Stimulated activated CD4-positive, alpha-beta T cell treated with anti-CD3 and anti-CD28 coated beads, Interleukin-1b, Interleukin-23, amount 100 ng/mL, for 24 hours (primary cell): ENCODE data around the gene TRPC4.

Experiments
- DNase-seq, 4 experiments: peaks; one replicate each; pipeline ENCODE4 v3.0.0-alpha.2; 2020; ENCODE audit warnings: low read depth in 4 of 4, low spot score in 1 of 4

The TRPC4 gene

DNA sequence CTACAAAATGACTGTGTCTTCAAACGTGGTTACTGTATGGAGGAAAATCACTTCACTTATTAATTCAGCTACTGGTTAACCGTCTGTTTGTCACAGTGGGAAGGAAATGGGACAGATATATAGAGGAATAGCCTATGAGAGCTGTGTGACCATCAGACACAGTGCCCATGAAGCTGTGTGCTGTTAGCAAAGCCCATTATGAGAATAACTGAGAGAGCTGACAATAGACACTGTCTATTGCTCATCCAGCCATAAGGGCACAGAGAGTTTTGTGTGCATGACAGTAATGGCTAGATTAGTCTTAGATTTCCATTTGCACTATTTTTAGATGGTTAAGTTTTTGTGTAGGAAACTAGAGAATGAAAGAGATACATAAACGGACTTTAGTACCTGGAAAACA lies 206.9 kb downstream of the TRPC4 start:
- DNase-seq = no peak

DNA sequence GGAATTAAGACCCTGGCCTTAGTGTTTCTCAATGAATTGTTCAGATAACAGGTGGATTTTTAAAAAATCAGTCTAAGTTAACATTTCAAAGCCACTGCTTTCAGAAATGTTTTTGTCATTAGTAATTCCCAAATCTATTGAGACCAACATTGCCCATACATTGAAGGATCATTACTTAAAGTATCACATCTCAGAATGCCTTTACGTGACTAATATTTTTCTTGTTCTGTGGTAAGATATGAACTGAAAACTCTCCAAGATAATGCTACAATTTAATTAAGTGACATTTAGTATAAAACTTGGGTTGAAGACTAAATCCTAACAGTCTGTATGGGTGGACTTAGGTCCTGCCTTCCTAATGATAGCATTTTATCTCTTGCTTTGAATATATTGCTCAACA lies 211.6 kb downstream of the TRPC4 start:
- no peak for DNase-seq

DNA sequence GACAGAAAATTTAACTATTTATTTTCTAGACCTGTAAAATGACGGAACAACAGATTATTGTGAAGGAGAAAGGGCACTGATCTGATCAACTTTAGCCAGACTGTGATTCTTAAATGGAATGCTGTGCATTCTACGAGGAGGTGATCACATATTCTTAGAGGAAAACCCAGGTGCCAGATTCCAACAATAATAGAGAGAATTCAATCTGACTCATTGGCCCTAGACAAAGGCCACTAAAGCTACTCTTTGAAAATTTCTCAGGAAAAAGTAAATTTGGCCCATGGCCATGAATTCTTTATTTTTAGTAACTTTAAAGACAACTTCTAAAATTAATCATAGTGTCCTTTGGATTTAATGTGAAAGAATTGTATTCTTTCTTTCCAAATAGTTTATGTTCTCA lies 212.4 kb downstream of the TRPC4 start:
- no peak for DNase-seq

DNA sequence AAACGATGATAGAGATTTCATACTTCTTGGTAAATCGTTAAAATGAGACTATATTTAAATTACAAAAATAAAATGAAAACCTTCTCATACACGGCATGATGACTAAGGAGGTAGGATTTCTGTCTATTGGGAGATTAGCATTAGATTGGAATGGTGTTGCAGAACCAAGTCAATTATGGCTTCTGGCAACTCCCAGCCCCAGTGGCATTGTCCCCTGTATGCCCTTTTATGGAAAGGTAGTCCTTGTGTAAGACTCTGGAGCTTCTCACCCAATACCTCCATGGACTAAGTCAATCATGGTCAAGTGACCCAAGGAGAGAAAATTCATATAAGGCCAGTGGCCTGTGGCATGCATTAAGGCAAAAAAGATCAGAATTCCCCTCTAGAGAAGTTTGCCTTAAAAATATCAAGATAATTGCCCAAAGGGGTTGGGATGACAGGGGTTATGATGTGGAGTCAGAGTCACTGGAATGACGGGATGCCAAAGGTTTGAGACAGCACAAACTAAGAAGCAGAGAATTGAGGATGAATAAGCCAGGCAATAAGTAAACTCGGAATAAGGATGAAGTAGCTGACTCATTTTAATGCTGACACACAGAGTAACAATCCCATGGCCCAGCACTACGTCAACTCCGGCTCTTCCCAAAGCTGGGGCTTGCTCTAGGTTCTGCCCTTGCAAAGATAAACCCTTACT lies 213.2 kb downstream of the TRPC4 start:
- DNase-seq = no peak

DNA sequence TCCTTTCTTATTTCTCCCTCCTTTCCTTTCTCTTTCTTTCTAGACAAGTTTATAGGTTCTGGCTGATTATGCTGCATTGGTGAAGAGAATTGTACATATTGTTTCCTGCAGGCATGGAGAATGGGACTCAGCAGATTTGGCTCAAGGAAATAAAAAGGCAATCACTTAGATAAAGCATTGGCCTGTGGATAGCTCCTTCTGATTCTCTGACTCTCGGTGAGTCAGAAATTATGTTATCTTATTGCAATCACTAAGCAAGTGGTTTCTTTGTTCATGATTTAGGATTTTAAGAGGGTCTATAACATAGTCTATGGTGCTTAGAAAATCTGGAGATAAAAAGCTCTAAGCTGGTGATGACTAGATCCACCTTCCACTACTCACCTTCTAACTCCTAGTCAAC lies 217.0 kb downstream of the TRPC4 start:
- no peak for DNase-seq

DNA sequence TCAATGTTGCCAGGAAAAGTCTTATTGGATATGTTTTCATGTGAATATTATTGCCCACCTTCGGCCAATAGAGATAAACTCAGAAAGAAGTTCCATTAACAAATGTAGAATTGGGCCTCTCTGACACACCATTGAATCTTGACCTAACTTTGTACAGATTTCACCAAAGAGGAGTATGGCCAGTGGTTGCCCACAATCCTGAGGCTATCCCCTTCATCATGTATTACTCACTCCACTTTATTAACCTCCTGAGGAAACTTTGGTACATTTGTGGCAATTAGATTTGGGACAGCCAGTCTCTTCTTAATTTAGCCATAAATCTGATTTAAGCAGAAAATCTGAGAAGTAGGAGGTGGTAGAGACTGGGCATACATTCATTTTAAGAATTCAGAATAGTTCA lies 217.7 kb downstream of the TRPC4 start:
- no peak for DNase-seq

DNA sequence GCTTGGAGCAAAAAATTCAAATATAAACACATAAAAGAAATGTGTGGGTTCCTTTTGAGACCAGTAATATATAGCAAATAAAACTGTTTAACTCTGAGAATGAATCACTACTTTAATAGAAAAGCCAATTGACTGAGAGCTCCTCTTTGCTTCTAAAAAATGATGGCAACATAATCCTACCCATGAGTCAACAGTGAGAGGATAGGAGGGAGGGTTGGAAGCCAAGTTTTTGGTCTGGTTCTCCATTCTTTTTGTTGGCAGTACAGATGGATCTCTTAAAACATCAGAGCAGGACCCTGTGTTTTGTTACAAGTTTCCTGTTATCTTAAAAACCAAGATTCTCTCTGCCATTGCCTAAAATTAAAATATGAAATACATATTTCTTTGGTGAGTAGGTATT lies 221.0 kb downstream of the TRPC4 start:
- no peak for DNase-seq

DNA sequence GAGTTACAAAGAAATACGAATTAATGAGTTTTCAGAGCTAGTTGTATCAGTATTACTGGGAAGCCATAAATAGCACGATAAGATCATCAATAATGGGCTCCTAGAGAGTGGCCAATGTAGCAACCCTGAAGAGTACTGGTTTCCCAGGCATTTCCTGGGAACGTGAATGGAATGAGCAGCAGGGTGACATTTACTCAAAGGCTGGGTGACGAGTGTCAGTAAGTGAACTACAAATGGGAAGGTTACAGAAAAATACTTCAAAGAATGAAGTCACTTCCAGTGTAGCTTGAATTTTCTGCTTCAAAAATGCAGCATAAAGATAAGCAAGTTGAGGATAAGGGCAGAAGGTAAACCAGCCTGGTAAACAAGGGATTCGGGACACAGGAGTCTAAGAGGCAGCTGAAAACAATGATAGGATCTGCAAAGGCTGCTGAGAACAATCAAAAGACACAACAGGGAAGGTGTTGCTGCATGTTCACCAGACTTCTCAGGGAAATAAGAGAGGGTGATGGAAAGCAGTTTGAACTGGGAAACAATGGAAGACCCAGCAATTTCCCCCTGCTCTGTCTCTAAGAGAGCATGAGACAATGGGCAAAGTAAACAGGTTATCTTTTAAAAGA lies 222.4 kb downstream of the TRPC4 start:
- DNase-seq = no peak

DNA sequence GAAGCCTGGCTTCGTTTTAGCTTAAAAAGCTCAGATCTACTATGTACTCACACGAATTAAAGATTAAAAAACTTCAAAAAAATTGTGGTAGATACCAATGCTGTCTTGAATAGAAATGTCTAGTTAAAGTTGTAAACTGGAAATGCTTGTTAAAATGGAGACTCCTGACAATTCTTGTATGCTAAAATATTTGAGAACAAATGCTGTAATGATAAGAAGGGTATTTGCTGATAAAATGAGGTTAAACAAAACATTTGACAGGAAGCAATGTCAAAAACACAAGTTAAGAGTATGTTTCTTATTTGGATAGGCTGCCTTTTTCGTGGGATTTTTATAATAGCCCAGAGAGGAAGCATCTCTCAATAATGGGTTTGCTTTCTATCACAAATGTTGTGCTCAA lies 223.0 kb downstream of the TRPC4 start:
- no peak for DNase-seq

DNA sequence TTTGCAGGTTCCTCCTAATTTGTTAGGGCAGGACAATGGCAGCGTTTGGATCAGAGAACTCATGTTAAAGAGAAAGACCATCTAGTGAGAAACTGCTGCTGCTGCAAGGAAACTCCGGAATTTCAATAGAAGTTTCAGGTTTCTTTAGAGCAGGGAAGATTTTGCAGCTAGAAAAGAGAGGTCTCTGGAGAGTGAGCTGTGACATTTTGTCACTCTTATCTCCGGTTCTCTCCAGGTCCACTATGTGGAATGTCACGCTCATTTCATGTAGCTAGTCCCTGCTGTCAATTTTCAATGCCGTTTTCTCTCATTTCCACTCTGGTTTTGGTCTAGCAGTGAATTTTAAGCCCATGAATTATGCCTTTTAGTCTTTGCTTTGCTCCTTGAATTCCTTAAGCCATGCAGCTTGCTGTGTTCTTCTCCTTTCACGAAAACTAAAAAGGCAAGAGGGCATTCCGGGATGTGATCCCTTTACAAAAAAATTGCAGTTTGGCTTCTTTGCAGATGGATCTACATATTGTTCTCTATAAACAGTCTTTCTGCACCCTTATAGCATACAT lies 224.3 kb downstream of the TRPC4 start:
- no peak for DNase-seq

DNA sequence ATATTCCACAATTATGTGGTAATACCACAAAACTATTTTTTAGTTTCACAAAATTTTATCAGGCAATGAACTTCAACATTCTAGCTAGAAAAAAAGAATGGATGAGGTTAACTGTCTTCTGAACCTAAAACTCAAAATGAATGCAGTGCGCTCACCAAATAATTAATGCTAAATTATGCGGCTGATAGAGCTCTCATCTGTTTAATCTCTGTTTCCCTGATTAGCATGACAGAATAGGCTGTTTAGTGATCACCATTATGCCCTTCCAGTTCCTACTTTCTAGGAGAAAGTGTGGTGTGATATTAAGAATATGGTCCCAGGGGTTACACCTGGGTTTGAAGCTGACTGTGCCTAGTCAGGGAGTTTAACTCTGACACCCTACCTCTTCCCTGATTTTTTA lies 228.2 kb downstream of the TRPC4 start:
- no peak for DNase-seq

DNA sequence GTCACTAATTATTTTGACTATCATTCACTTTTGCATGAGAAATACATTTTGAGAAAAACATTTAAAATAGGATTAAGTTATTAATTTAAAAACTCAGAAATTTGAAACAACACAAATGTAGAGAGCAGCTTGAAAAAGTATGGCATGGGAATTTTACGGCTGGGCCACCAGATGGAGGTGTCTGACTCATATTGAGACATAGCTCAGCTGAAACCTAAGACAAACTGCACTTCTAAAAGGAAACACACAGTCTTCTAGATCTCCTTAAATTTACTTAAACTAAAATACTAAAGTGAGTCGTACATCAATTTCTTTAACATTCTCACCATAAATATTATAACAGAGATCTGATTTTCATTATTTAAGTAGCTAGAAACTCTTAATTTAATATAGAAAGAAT lies 229.1 kb downstream of the TRPC4 start:
- no peak for DNase-seq

DNA sequence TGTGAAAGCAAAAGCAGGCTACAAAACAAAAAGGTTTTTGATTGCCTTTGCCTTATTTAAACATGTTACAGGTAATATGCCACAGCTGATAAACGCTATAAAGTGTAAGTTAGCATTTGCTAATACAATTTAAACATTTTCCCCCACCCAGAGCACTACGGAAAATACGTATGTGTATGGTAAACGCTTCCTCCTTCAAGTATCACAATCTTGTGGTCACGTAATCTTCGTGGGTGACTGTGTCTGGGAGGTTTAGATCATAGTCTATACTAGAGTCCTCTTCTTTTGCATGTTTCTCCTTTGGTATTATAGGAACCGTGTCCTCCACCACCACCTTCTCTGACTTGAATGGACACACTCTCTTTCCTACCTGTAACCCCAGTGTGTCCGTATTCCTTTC lies 232.9 kb downstream of the TRPC4 start:
- DNase-seq = no peak

DNA sequence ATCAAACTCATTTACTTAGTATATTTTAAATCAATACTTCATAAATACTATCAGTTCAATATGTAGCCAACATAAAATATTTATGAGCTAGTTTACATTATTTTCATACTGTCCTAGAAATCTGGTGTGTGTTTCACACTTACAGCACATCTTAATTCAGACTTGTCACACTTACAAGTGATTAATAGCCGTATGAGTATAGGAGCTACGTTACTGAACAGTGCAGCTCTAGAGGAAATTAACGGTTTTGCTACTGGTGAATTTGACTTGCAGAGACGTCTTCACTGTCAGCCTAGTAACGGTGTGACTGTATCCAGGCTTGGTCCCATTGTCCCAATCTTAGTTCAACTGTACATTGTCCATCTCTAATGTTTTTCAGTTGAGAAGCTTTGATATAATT lies 237.3 kb downstream of the TRPC4 start:
- DNase-seq = no peak

DNA sequence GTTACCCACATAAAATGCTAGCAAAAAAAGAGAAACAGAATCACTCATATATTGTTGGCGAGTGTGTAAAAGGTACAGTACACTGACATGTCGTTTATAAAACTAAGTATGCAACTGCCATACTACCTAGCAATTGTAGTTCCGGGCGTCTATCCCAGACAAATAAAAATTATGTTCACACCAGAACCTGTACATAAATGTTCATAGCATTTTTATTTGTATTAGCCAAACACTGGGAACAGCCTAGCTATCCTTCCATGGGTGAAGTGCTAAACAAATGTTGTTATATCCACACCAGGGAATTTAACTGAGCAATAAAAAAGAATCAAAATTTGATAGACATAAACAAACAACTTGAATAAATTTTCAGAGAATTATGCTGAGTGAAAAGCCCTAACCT lies 242.1 kb downstream of the TRPC4 start:
- DNase-seq = no peak

DNA sequence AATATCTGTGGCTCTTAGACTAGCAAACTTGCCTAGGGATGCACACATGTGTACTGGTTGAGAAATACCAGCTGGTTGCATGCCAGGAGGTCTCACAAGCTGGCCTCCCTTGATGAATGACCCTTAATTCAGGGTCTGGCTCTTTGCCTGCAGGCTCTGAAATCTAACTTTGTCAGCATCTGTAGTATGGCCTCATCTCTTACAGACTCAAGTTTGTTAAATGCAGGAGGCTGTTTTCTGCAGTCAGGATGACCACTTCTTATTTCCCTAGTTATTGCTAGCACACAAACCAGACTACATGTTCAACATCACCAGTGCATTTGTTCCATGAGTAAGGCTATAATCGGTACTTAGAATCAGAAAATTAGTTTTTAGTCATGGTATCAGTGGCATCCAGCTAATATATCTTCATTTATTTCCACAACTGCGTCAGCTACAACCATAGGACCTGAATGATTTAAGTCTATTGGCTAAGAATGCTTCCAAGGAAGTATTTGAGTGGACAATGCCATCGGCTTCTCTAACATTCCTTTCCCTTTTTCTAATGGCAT lies 247.7 kb downstream of the TRPC4 start:
- no peak for DNase-seq

DNA sequence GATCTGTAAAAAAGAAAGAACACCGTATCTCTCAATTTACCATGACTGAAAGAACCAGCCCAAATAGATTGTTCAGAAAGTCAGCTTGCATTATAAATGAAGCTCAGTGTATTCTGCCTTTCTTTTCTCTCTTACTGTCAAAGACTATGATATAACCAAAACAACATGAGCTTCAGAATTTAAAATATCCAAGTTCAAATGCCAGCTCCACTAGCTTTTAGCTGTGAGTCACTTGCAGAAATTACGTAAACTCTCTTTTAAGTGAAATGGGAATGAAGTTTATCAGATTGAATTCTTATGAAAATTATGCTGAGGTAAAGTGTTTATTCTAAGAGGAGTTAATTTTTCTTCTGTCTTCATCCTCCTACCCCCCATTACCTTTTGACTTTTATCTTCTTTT lies 251.0 kb downstream of the TRPC4 start:
- DNase-seq = no peak

DNA sequence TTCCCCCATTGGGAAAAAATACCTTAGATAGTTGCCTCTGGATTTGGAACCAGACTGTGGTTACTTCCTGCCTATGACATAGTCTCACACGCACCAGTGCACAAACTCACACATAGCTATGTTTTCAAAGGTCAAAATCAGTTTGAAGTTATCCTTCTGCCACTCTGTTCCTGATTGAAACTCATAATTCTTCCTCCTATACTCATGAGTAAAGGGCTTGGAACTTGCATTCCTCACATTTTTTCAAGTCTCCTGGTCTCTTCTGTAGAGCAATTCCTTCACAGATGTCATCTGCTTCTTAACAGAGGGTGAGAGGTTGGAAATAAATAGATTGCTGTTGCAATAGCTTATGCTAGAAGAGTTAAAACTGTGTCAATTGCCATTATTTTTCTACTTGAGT lies 252.4 kb downstream of the TRPC4 start:
- no peak for DNase-seq

DNA sequence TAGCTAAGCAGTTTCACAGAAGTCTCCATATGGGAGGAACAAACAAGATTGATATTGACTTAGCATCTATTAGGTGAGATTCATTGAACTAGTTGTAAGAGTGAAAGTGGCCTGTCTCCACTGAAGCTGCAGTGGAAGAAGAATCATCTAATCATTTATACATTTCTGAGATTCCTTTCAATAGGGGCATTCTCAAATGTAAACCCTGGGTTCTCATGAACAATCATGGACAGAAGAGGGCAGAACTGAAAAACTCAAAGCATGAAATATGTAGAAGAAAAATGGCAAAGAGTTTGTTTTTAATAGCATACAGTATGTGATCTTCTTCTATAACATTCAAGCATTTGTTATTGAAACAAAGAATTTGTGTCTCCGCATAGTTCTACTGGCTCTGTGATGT lies 253.4 kb downstream of the TRPC4 start:
- no peak for DNase-seq

DNA sequence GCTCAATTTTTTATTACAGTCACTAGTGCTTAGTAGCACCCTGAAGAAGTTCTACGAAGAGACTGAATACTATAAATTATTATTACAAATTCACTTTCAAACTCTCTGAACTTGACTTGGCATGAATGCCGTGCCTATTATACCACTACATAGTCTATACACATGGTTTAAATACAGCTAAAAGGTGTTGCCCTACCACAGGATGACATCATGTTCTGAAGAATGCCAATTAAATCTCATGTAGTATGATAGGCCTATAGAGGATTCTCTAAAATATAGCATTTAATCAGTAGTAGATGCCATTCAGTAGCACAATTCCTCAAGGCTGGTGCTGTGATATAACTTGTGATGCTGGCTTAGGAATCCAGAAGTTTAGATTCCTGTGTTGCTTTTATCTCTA lies 254.3 kb downstream of the TRPC4 start:
- DNase-seq = no peak

DNA sequence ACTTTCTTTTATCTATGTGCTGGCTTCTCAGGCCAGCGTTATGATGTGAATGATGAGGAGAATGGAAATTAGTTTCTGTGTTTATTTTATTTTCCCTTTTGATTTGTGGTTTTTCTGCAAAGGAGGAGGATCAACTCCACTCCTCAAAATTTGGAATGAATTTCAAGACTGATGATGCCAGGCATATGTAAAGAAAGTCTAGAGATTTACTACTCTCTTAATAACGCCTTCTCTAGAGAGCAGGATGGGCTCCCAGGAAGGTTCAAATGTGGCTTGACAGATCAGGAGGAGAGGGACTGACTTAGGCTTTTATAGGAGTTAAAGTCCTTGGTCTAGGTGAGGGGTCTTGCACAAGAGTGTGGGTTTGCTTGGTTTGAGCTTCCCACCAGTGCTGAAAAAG lies 255.9 kb downstream of the TRPC4 start:
- no peak for DNase-seq

DNA sequence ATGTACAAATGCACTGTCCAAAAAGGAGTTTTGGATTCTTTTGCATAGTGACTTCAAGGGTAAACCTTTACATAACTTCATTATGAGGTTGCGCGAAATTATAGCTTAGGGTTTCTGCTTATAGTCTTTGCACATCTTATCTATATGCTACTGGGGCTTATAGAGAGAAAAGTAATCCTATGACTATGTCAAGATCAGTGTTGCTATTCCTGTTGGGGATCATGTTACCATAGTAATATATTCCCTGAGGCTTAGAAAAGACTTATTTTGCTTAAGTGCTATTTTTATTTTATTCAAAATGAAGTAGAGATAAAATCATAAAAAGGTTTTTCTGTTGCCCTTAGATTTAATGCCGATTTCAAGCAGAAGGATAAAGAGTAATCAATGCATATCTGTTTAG lies 256.3 kb downstream of the TRPC4 start:
- no peak for DNase-seq
